GM12864 (cell line): ENCODE results near the gene BTBD6.

Experiments
- DNase-seq: peaks from one replicate; pipeline ENCODE4 v3.0.0-alpha.2; 2011; ENCODE audit warnings: low read depth
- H3K4me3 ChIP-seq: 2 replicates; pipeline ENCODE4 v1.5.1; 2011; ENCODE audit warnings: mild to moderate bottlenecking, low read depth, low read length, control low read depth
- TF ChIP-seq, protein P1 (sequence below): IDR thresholded peaks from 2 replicates; pipeline ENCODE4 v1.5.1; 2011; ENCODE audit warnings: low read depth, mild to moderate bottlenecking, moderate library complexity, low read length, control low read depth, inconsistent platforms; ENCODE audit errors: missing control alignments

BTBD6 gene

DNA sequence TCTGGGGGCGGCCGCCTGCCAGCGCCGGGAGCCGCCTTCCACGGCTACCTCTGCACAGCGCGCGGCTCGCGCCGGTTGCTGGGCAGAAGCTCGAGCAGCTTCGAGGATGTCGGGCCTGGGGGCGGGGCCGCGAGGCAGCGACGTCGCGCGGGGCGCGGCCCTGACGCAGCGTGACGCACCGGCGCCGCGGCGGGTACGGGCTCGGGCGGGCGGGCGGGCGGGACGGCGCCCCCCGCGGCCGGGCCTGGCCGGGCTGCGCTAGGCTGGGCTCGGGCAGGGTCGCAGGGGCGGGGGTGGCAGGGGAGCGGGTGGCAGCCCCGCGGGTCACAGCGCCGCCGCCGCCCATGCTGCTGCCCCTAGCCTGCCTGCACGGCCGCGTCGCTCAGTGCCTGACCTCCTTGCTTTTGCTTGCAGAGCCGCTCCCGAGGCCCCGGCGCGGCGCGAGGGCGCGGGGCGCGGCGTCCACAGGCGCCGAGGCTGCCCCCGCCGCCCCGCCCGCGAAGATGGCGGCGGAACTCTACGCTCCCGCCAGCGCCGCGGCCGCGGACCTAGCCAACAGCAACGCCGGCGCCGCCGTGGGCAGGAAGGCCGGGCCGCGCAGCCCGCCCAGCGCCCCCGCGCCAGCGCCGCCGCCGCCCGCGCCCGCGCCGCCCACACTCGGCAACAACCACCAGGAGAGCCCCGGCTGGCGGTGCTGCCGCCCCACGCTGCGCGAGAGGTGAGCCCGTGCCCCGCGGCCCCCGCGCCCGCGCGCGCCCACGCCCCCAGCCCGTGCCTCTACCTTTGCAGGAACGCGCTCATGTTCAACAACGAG, at the start of gene BTBD6:
Gene BTBD6 (plus strand): TSS at position 166 of the 814 bp plus-strand sequence. CDS start 179 bp downstream, at position 345.
- TF ChIP-seq, protein P1, sequence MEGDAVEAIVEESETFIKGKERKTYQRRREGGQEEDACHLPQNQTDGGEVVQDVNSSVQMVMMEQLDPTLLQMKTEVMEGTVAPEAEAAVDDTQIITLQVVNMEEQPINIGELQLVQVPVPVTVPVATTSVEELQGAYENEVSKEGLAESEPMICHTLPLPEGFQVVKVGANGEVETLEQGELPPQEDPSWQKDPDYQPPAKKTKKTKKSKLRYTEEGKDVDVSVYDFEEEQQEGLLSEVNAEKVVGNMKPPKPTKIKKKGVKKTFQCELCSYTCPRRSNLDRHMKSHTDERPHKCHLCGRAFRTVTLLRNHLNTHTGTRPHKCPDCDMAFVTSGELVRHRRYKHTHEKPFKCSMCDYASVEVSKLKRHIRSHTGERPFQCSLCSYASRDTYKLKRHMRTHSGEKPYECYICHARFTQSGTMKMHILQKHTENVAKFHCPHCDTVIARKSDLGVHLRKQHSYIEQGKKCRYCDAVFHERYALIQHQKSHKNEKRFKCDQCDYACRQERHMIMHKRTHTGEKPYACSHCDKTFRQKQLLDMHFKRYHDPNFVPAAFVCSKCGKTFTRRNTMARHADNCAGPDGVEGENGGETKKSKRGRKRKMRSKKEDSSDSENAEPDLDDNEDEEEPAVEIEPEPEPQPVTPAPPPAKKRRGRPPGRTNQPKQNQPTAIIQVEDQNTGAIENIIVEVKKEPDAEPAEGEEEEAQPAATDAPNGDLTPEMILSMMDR = peak; percentile 10
- peak; percentile 43 for DNase-seq
- H3K4me3 ChIP-seq = peak within 1 kb of the TSS; percentile 71

DNA sequence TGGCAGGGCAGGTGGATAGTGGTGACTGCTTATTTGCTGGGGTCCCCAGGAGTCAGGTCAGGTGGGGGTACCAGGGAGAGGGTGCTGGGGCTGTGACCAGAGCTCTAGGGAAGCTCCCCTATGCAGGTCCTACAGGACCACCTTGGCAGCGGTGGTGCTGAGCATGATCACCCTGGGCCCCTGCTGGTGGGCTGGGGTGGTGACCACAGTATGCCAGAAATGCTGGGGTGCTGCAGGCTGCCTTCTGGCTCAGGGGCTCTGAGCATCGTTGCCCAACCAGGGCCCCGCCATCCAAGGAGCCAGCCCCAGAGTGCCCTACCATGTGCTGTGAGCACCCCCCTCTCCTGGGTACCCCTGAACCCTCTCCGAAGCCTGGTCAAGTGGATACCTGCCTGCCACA, 49.7 kb upstream of the BTBD6 start:
- H3K4me3 ChIP-seq = no peak overlapping the region
- no peak for DNase-seq
- TF ChIP-seq, protein P1 = peak; percentile 17

DNA sequence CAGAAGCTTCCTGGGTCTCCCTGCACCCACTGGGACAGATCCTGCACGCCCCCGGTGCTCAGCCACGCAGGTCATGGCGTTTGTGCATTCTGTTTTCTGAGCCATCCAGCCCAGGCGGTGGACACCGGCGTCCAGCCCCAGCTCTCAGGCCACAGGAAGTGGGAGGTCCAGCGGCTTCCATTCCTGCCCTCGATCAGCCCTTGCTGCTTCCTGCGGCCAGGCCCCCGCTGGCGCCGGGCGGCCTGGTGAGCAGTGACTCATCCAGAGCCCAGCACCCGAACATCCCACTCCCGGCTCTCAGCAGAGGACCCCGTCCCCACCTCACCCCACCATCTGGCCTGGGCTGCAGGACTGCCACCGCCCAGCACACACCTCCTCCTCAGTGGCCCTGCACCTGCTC, 49.2 kb upstream of the BTBD6 start:
- TF ChIP-seq, protein P1 = no peak
- DNase-seq = no peak
- no peak overlapping the region for H3K4me3 ChIP-seq

DNA sequence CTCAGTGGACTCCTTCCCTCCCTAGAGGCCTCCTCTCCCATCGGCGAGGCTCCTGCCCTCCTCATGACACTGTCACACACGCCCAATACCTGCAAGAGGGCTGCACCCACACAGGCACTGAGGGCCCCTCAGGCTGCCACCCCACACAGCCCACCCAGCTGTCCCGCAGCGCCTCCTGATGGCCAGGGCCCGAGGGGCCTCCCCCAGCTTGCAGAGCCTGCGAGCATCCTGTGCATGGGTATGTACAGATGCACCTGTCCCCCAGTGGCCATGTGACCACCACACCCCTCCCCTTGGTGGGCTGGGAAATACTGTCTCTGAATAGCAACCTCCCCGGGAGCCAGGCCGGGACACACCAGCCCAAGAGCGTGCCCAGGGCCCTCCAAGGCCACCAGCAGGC, 48.3 kb upstream of the BTBD6 start:
- TF ChIP-seq, protein P1 = peak; percentile 39
- H3K4me3 ChIP-seq = no peak overlapping the region
- DNase-seq = no peak

DNA sequence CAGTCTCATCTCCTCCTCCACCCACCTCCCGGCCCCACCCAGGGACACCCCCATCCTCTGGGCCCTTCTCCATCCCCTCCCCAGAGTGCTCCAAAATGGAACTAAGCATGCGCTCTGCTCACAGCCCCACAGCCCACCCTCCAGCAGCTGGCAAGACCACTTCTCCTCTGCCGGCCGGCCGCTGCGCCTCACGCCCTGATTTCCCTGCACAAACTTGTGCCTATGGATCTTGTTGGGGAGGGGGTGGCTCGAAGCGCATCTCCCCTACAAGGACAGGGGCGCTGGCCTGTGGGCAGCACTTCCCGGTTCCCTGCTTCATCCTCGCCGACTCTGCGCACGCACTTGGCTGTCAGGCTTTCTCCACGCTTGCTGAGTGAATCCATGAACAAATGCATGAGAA, 47.7 kb upstream of the BTBD6 start:
- TF ChIP-seq, protein P1 = no peak
- DNase-seq = no peak
- no peak overlapping the region for H3K4me3 ChIP-seq

DNA sequence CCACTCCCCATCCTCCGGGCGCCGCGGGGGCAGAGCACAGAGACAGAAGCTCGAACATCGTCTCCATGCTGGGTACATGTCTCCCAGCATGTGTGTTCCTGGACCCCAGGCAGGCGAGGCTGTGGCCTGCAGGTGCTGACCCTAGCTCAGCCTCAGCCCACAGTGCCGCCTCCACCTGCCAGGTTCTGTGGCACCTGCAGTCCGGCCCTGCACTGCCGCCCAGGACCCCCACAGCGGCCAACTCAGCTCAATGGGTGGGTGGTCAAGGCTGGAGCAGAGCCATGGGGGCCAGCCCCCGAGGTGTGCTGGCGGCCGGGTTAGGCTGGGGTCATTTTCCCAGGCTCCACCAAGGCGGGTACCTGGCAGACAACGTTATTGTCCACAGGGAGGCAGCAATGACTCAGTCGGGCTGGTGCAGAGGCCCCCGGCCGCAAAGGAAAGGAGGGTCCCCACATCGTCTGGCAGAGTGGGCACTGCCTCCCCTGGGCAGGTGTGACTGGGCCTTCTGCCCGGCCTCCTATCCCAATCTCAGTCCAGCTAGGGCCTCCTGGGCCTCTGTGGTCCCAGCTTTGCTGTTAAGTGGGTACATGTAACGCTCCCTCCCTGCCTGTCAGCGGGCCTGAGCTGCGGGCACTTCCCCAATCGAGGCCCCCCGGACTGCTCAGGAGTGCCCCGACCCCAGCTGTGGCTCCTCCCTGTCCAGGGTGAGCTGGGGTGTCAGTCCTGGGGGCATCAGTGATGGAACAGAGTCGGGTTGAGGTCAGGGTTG, 47.0 kb upstream of the BTBD6 start:
- TF ChIP-seq, protein P1 = peak; percentile 7
- no peak overlapping the region for H3K4me3 ChIP-seq
- DNase-seq = no peak
